ENCODE measurements around the gene ERP44.
"Not testable (repeated sequence)": the region's sequence is repeated elsewhere in the genome, so short reads cannot be mapped to it uniquely, and the experiment has no call there.

Gene ERP44

GRCh38 chr9:99999797-100000196, 99.0 kb downstream of the ERP44 start:
- TF ChIP-seq, protein P1, sequence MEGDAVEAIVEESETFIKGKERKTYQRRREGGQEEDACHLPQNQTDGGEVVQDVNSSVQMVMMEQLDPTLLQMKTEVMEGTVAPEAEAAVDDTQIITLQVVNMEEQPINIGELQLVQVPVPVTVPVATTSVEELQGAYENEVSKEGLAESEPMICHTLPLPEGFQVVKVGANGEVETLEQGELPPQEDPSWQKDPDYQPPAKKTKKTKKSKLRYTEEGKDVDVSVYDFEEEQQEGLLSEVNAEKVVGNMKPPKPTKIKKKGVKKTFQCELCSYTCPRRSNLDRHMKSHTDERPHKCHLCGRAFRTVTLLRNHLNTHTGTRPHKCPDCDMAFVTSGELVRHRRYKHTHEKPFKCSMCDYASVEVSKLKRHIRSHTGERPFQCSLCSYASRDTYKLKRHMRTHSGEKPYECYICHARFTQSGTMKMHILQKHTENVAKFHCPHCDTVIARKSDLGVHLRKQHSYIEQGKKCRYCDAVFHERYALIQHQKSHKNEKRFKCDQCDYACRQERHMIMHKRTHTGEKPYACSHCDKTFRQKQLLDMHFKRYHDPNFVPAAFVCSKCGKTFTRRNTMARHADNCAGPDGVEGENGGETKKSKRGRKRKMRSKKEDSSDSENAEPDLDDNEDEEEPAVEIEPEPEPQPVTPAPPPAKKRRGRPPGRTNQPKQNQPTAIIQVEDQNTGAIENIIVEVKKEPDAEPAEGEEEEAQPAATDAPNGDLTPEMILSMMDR (IDR thresholded peaks at IDR 0.05; ENCODE audit: extremely low read depth, insufficient read depth, missing control alignments) = no peak
- no peak for DNase-seq (ENCODE audit: low spot score)
- in situ Hi-C loops (cut with MboI; ENCODE audit: low pct_unique_long_range_greater_than_20kb, low sequenced_read_pairs, unreplicated experiment) = loop anchor here (25.0 kb wide), 2 partner anchors 712 to 812 kb away; no protein-coding TSS in a partner anchor

GRCh38 chr9:99998866-99999265, 99.9 kb downstream of the ERP44 start:
- TF ChIP-seq, protein P1 (IDR thresholded peaks at IDR 0.05; ENCODE audit: extremely low read depth, insufficient read depth, missing control alignments) = no peak
- no peak for DNase-seq (ENCODE audit: low spot score)
- in situ Hi-C loops (cut with MboI; ENCODE audit: low pct_unique_long_range_greater_than_20kb, low sequenced_read_pairs, unreplicated experiment) = no loop called here

DNA sequence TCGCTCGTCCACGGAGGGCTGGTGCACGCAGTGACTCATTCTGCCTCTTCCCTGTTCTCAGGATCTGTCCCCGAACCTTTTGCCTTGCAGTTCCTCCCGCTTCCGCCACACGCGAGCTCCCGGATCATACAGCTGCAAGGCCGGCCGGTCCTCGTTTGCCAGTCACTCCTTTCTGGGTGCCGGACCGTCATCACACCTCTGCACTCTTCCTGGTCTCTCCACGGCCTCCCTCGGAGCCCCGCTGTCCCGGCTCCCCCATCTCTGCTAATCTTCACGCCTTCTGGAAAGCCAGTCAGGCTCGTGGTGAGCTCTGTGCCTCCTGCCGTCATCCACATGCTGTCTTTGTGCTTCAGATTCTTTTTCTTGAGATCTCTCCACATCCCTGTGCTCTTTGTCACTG, 100.5 kb downstream of the ERP44 start:
- TF ChIP-seq, protein P1 (IDR thresholded peaks at IDR 0.05; ENCODE audit: extremely low read depth, insufficient read depth, missing control alignments) = no peak
- in situ Hi-C loops (cut with MboI; ENCODE audit: low pct_unique_long_range_greater_than_20kb, low sequenced_read_pairs, unreplicated experiment) = no loop called here
- DNase-seq (ENCODE audit: low spot score) = no peak

GRCh38 chr9:99990508-99990907, 108.3 kb downstream of the ERP44 start:
- in situ Hi-C loops (cut with MboI; ENCODE audit: low pct_unique_long_range_greater_than_20kb, low sequenced_read_pairs, unreplicated experiment); DNase-seq (ENCODE audit: low spot score): not testable (repeated sequence)

DNA sequence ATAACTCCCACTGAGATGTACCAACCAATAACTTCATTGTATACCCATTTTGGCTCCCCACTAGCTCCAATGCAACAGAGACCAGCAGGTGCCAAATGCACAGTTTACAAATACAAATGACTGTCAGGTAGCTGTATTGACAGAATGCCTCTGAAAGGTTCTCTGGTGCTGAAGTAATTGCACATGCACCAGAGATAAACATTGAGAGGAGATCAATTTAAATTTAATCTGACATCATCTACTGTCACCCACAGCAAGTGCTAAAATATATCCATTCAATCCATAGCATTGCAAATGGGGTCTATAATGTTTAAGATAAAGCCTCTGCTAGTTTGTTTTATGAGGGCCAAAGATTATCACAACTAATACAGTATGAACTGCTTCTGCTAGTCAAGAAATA, 112.2 kb downstream of the ERP44 start:
- in situ Hi-C loops (cut with MboI; ENCODE audit: low pct_unique_long_range_greater_than_20kb, low sequenced_read_pairs, unreplicated experiment) = no loop called here
- TF ChIP-seq, protein P1 (IDR thresholded peaks at IDR 0.05; ENCODE audit: extremely low read depth, insufficient read depth, missing control alignments) = no peak
- no peak for DNase-seq (ENCODE audit: low spot score)

- DNase-seq (ENCODE audit: low spot score) = no peak
- in situ Hi-C loops (cut with MboI; ENCODE audit: low pct_unique_long_range_greater_than_20kb, low sequenced_read_pairs, unreplicated experiment) = no loop called here
- TF ChIP-seq, protein P1 (IDR thresholded peaks at IDR 0.05; ENCODE audit: extremely low read depth, insufficient read depth, missing control alignments) = no peak
These were observed 118.2 kb downstream of the ERP44 start for GRCh38 chr9:99980598-99980997.

GRCh38 chr9:99978221-99978620, 120.6 kb downstream of the ERP44 start:
- TF ChIP-seq, protein P1 (IDR thresholded peaks at IDR 0.05; ENCODE audit: extremely low read depth, insufficient read depth, missing control alignments) = no peak
- no peak for DNase-seq (ENCODE audit: low spot score)
- in situ Hi-C loops (cut with MboI; ENCODE audit: low pct_unique_long_range_greater_than_20kb, low sequenced_read_pairs, unreplicated experiment) = no loop called here
